GM04504 (cell line): ENCODE data around the gene UTF1.
"Not testable (repeated sequence)": the region's sequence is repeated elsewhere in the genome, so short reads cannot be mapped to it uniquely, and the experiment has no call there.

Experiments
- DNase-seq: peaks from one replicate; pipeline ENCODE4 v3.0.0-alpha.2; 2012; ENCODE audit warnings: low read depth

The UTF1 gene

DNA sequence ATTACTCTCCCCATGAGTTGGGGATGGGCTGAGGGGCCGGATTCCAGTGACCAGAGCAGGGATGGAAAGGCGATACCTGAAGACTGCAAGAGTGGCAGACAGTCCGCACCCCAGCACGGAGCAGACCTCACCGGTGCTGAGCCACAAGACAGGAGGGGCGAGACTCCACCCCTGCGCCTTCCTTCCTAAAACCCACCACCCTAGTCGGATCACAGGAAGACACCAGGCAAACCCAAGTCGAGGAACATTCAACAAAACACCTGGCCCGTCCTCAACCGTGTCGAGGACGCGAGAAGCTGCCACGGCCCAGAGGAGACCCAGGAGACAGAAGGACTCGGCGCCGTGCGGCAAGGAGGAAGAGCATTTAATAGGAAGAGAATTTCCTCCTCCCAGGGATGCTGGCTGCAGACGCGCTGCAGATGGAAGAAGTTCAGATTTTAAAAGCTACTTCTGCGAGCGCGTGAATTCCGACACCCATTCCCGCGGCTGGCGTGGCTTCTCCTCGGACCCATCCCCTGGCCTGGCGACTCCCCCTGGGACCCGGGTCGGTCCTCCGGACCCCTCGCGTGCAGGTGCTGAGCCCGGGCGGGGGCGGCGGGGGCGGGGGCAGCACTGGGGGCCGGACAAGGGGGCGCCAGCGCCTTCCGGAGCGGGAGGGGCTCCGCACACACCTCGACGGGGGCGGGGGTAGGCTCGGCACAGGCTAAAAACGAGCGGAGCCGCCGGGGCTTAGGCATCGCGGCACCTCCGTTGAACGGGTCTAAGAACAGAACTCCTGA lies 563 bp upstream of the UTF1 start:
- DNase-seq, result no peak

DNA sequence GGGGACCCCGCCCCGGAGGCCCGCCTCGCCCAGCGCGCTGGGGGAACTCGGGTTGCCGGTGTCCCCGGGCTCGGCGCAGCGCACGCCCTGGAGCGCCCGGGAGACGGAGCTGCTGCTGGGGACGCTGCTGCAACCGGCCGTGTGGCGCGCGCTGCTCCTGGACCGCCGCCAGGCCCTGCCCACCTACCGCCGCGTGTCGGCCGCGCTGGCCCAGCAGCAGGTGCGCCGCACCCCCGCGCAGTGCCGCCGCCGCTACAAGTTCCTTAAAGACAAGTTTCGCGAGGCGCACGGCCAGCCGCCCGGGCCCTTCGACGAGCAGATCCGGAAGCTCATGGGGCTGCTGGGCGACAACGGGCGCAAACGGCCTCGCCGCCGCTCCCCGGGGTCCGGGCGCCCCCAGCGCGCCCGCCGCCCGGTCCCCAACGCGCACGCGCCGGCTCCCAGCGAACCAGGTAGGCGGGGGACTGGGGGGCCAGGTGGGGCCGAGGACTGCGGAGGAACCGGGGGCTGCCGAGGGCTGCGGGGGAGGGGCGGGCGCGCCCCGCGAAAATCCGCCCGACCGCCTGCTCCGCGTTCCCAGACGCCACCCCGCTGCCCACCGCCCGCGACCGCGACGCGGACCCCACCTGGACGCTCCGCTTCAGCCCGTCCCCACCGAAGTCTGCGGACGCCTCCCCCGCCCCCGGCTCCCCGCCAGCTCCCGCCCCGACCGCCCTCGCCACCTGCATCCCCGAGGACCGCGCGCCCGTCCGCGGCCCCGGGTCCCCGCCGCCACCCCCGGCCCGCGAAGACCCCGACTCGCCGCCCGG lies 574 bp downstream of the UTF1 start:
- no peak for DNase-seq

- no peak for DNase-seq
Measured at GRCh38 chr10:133231244-133231945, 1.4 kb downstream of the UTF1 start.

- DNase-seq, result no peak
Measured at GRCh38 chr10:133231946-133232574, 2.0 kb downstream of the UTF1 start.

DNA sequence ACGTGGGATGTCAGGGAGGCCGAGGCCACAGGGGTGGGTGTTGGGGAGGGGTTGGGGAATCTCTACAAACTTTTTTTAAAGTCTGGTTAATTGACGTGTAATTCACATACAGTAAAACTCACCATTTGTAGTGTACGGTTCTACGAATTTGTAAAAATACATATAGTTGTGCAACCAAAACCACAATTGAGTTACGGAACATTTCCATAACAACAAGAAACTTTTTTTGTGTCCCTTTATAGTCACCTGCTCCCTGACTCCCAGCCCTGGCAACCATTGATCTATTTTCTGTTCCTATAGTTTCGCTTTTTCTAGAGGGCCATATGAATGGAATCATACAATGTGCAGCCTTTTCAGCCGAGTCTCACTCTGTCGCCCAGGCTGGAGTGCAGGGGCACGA lies 4.8 kb downstream of the UTF1 start:
- not testable (repeated sequence) for DNase-seq

DNA sequence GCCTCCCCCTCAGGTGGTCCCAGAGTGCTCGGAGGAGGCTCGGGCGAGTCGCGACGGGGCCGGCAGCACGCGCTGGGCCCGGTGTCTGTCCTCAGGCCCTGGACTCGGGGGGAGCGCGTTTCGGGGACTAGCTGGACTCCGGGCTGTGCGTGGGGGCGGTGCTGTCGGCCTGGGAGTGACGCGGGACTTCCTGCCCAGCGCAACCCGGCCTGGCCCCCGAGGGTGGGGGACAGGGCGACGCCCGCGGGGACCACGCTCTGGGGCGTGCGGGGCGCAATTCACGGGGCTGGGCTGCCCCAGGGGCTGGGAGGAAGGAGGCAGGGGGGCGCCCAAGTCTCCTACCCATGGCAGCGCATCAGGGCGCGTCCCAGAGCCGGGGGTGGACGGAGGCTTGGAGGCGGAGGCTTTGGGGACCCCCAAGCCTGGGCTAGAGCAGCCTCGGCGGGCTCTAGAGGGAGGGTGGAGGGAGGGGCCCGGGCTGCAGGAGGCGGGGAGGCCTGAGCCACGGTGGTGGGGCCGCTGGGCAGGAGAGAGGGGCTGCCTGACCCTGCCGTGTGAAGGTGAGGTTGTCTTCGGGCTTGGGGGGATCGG lies 5.3 kb downstream of the UTF1 start:
- no peak for DNase-seq

DNA sequence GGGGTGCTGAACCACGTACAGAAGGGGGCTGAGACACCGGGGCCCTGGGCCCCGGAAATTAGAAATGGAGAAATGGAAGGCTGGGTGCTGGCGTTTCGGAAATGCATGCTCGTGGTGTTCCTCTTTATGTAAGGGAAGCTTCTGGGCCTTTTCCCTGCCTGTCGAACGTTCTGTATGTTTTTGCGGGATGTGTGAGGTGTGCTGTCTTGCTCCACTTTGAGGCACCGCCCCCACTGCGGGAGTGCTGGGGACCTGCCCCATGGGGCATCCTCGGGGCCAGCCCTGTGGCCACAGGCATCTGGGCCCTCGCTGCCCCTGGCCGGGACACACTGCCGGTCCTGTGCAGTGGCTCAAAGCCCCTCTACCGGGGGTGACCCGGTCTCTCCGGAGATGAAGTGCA lies 5.9 kb downstream of the UTF1 start:
- no peak for DNase-seq

- no peak for DNase-seq
Measured at GRCh38 chr10:133236401-133237240, 6.6 kb downstream of the UTF1 start.

DNA sequence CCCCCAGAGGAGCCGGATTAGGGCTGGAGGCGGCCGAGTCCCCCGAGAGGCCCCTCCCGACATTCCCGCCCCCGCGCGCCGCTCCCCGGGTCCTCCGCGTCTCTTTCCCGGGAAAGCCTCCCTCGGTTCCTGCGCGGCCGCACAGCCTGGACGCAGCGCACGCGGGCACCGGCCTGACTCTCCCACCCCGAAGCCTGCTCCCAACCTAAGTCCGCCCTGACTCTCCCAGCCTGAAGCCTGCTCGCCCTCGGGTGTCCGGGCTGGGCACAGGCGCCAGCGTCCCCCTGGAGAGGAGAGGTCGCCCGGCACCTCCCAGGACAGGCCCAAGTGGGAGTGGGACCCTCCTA lies 7.2 kb downstream of the UTF1 start:
- DNase-seq, result no peak

GRCh38 chr10:133237588-133238465 lies 7.8 kb downstream of the UTF1 start, which contains the start of gene VENTX:
Gene VENTX, plus strand, starts transcription at chr10:133237855. Its CDS starts 60 bp downstream, at chr10:133237915.
- DNase-seq, result no peak

DNA sequence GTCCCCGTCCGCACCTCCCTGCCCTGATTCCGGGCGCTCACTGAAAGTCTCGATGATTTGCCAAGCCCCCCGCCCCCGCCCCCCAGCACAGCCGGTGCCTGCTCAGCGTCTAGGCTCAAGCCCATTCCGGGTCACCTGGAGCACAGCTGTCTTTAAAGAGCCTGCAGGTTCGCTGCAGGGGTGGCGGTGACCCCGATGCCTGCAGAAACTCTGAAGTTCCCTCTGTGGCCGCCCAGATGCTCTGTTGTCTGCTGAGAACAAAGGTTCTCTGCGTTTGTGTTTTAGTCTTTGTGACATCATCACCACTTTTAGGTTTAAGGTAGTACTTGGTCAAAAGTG lies 8.4 kb downstream of the UTF1 start:
- DNase-seq, result no peak

GRCh38 chr10:133239990-133240389 lies 10.0 kb downstream of the UTF1 start:
- DNase-seq, result no peak

GRCh38 chr10:133241501-133242205 lies 11.6 kb downstream of the UTF1 start:
- no peak for DNase-seq

- DNase-seq, result no peak
Measured at GRCh38 chr10:133242611-133243356, 12.8 kb downstream of the UTF1 start.

DNA sequence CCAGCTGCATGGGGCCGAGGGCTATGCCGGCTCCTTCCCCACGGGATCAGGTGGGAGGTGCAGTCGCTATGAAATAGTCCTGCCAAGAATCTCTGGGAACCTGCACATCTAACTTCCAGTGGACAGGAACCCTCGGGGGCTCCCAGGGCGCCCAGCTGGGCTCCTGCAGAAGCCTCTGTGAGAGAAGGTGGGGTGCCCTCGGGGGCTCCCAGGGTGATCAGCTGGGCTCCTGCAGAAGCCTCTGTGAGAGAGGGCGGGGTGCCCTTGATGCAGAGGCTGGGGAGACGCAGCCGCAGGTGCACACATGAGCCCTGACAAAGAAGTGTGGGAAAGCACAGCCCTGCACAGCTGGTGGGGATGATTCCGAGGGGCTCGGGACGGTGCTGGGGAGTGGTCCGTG lies 13.6 kb downstream of the UTF1 start:
- no peak for DNase-seq

DNA sequence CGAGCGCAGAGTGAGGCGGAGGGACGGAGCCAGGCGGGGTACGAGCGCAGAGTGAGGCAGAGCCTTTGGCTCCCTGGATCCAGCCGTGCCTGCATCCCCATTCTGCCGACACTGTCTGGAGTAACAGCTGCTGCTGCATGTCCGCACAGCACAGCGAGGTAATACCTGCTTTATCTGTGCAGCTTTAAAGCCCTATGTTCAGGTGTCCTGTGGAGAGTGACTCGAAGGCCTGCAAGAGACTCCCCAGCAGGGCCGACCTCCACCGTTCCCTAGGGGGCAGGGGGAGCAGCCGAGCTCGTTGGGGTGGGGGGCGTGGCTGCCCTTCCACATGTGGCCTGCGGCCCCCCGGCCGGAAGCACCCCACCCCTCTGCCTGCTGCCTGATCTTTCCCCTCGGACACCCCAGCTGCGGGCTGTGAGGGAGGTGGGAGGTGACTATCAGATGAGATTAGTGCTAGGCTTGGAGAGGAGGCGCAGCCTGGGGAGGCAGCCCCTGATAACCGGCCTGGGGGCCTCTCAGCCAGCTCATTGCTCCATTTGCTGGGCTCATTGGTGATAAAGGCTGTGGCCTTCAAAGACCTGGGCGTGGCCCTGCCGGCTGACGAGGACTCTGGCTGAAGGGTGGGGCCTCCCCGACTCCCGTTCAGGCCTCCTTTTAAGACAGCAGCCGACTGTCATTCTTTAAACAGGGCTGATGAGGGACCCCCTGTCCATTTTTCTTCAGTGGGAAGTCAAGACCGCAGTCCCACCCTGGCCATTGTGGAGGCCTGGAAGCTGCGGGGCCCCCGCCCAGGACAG lies 15.6 kb downstream of the UTF1 start:
- no peak for DNase-seq

DNA sequence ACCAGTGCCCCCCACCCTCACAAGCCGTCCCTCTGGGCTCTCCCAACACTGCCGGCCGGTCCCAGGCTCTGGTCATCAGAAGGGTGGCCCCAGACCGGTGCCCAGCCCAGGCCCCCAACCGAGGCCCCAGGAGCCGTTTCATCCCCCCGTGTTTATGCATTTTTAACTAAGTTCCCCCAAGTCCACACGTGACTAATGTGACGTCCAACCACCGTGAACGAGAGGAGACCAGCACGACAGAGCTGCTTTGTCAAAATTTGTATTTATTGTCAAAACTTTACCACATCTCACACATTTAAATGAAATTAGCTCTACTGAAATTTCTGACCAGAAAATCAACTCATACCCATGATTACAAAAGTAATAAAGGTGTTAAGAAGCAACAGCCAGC lies 16.2 kb downstream of the UTF1 start:
- DNase-seq, result no peak
